HEK293 (cell line): ENCODE data around the gene SDC3.
A peak's percentile ranks its signal among the peaks of the same experiment; 100 is the strongest.

Experiments
- EGR2 ChIP-seq: fragments of 450-650 bp; formaldehyde crosslinking; IDR thresholded peaks from 2 replicates; pipeline ENCODE4 v1.5.1; 2016; ENCODE audit warnings: low read depth, missing biosample characterization, missing genetic modification characterization
- IKZF3 ChIP-seq: fragments of 450-650 bp; IDR thresholded peaks from 2 replicates; pipeline ENCODE4 v1.5.0; 2018; ENCODE audit warnings: missing biosample characterization, mild to moderate bottlenecking, missing genetic modification characterization, moderate library complexity
- KLF1 ChIP-seq: fragments of 450-650 bp; formaldehyde crosslinking; IDR thresholded peaks from 2 replicates; pipeline ENCODE4 v1.5.1; 2016; ENCODE audit warnings: missing biosample characterization, missing genetic modification characterization
- OSR2 ChIP-seq: fragments of 450-650 bp; formaldehyde crosslinking; IDR thresholded peaks from 2 replicates; pipeline ENCODE4 v1.5.1; 2016; ENCODE audit warnings: missing biosample characterization, missing genetic modification characterization
- PRDM1 ChIP-seq: fragments of 450-650 bp; formaldehyde crosslinking; IDR thresholded peaks from 2 replicates; pipeline ENCODE4; 2016; ENCODE audit warnings: missing biosample characterization, missing genetic modification characterization
- TCF7L2 ChIP-seq: IDR thresholded peaks from 2 replicates; pipeline ENCODE4 v1.6.1; 2011; ENCODE audit warnings: low read depth, mild to moderate bottlenecking, inconsistent platforms, low read length, moderate library complexity, borderline replicate concordance
- ZFP3 ChIP-seq: fragments of 450-650 bp; formaldehyde crosslinking; IDR thresholded peaks from 2 replicates; pipeline ENCODE4 v1.5.1; 2016; ENCODE audit warnings: low read depth, missing biosample characterization, missing genetic modification characterization
- ZFP37 ChIP-seq: fragments of 450-650 bp; formaldehyde crosslinking; IDR thresholded peaks from 2 replicates; pipeline ENCODE4 v1.5.1; 2016; ENCODE audit warnings: missing biosample characterization, missing genetic modification characterization
- ZIC2 ChIP-seq: fragments of 450-650 bp; formaldehyde crosslinking; IDR thresholded peaks from 2 replicates; pipeline ENCODE4 v1.5.1; 2016; ENCODE audit warnings: missing biosample characterization, missing genetic modification characterization
- ZNF621 ChIP-seq: fragments of 450-650 bp; formaldehyde crosslinking; IDR thresholded peaks from 2 replicates; pipeline ENCODE4 v1.5.1; 2017; ENCODE audit warnings: missing biosample characterization, missing genetic modification characterization
- ZNF654 ChIP-seq: fragments of 450-650 bp; formaldehyde crosslinking; IDR thresholded peaks from 2 replicates; pipeline ENCODE4 v1.5.1; 2016; ENCODE audit warnings: low read depth, missing biosample characterization, missing genetic modification characterization
- ZNF76 ChIP-seq: fragments of 450-650 bp; formaldehyde crosslinking; IDR thresholded peaks from 2 replicates; pipeline ENCODE4; 2016; ENCODE audit warnings: low read depth, missing biosample characterization, missing genetic modification characterization, borderline replicate concordance
- TF ChIP-seq, protein P1 (sequence below): fragments of 450-650 bp; formaldehyde crosslinking; IDR thresholded peaks from 2 replicates; pipeline ENCODE4 v1.5.1; 2016; ENCODE audit warnings: missing biosample characterization, missing genetic modification characterization
- TF ChIP-seq, protein P2 (sequence below): fragments of 450-650 bp; formaldehyde crosslinking; conservative IDR thresholded peaks from 2 replicates; pipeline ENCODE4 v1.5.1; 2016; ENCODE audit warnings: low read depth, missing biosample characterization, missing genetic modification characterization
- TF ChIP-seq, protein P3 (sequence below): fragments of 450-650 bp; formaldehyde crosslinking; IDR thresholded peaks from 2 replicates; pipeline ENCODE4 v1.5.1; 2017; ENCODE audit warnings: missing biosample characterization, missing genetic modification characterization
- TF ChIP-seq, protein P4 (sequence below): fragments of 450-650 bp; formaldehyde crosslinking; IDR thresholded peaks from 2 replicates; pipeline ENCODE4 v1.5.1; 2016; ENCODE audit warnings: missing biosample characterization, missing genetic modification characterization
- TF ChIP-seq, protein P5 (sequence below): IDR thresholded peaks from 2 replicates; pipeline ENCODE4 v1.6.1; 2011; ENCODE audit warnings: mild to moderate bottlenecking, low read depth, low read length, borderline replicate concordance
- TF ChIP-seq, protein P6 (sequence below): fragments of 450-650 bp; formaldehyde crosslinking; IDR thresholded peaks from 2 replicates; pipeline ENCODE4 v1.5.1; 2016; ENCODE audit warnings: missing biosample characterization, missing genetic modification characterization
- TF ChIP-seq, protein P7 (sequence below): fragments of 450-650 bp; formaldehyde crosslinking; optimal IDR thresholded peaks from 2 replicates; pipeline ENCODE3; 2016; ENCODE audit warnings: missing biosample characterization, mild to moderate bottlenecking, missing genetic modification characterization
- TF ChIP-seq, protein P8 (sequence below): fragments of 450-650 bp; formaldehyde crosslinking; IDR thresholded peaks from 2 replicates; pipeline ENCODE4 v1.5.1; 2016; ENCODE audit warnings: missing biosample characterization, missing genetic modification characterization, low read depth

The SDC3 gene

DNA sequence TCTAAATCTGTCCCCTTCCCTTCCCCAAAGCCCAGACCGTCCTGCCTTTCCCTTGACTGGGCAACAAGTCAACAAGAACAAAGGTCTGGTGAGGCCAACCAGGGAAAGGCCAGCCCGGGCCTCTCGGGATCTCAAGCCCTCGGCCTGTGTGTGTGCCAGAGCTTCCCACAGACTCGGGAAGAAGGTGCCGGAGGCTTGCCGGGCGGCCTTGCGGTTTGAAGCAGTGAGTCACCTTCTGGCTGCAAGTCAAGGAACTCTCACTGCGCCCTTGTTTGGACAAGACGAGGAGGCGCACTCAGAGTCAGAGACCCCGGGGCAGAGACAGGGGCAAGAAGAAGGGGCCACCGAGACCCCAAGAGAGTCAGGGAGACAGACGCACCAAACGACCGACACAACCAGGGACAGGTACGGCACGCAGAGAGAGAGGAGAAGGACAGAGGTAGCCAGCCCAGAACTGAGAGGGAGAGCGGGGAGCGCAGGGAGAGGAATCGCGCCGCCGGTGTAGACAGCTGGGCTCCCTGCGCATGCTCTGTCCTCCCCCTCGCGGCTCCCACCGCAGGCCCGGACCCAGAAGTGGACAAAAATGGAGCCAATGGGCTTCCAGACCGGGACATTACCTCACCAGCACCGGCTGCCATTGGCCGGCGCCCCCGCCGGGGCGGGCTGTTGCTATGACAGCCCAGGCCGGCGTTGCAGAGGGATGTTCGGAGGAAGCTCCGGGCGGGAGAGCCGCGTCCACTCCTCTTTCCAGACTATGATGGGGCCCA, 84.4 kb downstream of the SDC3 start (continued):
- TF ChIP-seq, protein P1, sequence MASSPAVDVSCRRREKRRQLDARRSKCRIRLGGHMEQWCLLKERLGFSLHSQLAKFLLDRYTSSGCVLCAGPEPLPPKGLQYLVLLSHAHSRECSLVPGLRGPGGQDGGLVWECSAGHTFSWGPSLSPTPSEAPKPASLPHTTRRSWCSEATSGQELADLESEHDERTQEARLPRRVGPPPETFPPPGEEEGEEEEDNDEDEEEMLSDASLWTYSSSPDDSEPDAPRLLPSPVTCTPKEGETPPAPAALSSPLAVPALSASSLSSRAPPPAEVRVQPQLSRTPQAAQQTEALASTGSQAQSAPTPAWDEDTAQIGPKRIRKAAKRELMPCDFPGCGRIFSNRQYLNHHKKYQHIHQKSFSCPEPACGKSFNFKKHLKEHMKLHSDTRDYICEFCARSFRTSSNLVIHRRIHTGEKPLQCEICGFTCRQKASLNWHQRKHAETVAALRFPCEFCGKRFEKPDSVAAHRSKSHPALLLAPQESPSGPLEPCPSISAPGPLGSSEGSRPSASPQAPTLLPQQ (tag by site-specific recombination) = no peak; the same call in none of the 2 replicates
- TF ChIP-seq, protein P2, sequence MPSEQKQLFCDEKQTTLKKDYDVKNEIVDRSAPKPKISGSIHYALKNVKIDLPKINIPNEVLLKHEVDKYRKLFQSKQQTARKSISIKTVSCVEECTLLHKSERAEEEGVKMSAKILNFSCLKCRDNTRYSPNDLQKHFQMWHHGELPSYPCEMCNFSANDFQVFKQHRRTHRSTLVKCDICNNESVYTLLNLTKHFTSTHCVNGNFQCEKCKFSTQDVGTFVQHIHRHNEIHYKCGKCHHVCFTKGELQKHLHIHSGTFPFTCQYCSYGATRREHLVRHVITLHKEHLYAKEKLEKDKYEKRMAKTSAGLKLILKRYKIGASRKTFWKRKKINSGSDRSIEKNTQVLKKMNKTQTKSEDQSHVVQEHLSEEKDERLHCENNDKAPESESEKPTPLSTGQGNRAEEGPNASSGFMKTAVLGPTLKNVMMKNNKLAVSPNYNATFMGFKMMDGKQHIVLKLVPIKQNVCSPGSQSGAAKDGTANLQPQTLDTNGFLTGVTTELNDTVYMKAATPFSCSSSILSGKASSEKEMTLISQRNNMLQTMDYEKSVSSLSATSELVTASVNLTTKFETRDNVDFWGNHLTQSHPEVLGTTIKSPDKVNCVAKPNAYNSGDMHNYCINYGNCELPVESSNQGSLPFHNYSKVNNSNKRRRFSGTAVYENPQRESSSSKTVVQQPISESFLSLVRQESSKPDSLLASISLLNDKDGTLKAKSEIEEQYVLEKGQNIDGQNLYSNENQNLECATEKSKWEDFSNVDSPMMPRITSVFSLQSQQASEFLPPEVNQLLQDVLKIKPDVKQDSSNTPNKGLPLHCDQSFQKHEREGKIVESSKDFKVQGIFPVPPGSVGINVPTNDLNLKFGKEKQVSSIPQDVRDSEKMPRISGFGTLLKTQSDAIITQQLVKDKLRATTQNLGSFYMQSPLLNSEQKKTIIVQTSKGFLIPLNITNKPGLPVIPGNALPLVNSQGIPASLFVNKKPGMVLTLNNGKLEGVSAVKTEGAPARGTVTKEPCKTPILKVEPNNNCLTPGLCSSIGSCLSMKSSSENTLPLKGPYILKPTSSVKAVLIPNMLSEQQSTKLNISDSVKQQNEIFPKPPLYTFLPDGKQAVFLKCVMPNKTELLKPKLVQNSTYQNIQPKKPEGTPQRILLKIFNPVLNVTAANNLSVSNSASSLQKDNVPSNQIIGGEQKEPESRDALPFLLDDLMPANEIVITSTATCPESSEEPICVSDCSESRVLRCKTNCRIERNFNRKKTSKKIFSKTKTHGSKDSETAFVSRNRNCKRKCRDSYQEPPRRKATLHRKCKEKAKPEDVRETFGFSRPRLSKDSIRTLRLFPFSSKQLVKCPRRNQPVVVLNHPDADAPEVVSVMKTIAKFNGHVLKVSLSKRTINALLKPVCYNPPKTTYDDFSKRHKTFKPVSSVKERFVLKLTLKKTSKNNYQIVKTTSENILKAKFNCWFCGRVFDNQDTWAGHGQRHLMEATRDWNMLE (tag by site-specific recombination) = no peak; the same call in 1 of the 2 replicates
- TF ChIP-seq ZFP37 (tag by site-specific recombination) (peak; percentile 85), IKZF3 (tag by site-specific recombination) (peak; percentile 99), ZNF654 (tag by site-specific recombination) (no peak), ZFP3 (no peak), OSR2 (tag by site-specific recombination) (peak; percentile 19; the same call in 1 of the 2 replicates), TCF7L2 (no peak), ZNF76 (tag by site-specific recombination) (peak; percentile 69; the same call in 1 of the 2 replicates), ZNF621 (tag by site-specific recombination) (no peak), ZIC2 (tag by site-specific recombination) (peak; percentile 80), KLF1 (tag by site-specific recombination) (peak; percentile 65; the same call in 1 of the 2 replicates), EGR2 (tag by site-specific recombination) (no peak; the same call in none of the 2 replicates), PRDM1 (tag by site-specific recombination) (peak; percentile 99)
- TF ChIP-seq, protein P3, sequence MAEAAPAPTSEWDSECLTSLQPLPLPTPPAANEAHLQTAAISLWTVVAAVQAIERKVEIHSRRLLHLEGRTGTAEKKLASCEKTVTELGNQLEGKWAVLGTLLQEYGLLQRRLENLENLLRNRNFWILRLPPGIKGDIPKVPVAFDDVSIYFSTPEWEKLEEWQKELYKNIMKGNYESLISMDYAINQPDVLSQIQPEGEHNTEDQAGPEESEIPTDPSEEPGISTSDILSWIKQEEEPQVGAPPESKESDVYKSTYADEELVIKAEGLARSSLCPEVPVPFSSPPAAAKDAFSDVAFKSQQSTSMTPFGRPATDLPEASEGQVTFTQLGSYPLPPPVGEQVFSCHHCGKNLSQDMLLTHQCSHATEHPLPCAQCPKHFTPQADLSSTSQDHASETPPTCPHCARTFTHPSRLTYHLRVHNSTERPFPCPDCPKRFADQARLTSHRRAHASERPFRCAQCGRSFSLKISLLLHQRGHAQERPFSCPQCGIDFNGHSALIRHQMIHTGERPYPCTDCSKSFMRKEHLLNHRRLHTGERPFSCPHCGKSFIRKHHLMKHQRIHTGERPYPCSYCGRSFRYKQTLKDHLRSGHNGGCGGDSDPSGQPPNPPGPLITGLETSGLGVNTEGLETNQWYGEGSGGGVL (tag by site-specific recombination) = peak; percentile 51
- TF ChIP-seq, protein P4, sequence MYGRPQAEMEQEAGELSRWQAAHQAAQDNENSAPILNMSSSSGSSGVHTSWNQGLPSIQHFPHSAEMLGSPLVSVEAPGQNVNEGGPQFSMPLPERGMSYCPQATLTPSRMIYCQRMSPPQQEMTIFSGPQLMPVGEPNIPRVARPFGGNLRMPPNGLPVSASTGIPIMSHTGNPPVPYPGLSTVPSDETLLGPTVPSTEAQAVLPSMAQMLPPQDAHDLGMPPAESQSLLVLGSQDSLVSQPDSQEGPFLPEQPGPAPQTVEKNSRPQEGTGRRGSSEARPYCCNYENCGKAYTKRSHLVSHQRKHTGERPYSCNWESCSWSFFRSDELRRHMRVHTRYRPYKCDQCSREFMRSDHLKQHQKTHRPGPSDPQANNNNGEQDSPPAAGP (tag by site-specific recombination) = peak; percentile 96
- TF ChIP-seq, protein P5, sequence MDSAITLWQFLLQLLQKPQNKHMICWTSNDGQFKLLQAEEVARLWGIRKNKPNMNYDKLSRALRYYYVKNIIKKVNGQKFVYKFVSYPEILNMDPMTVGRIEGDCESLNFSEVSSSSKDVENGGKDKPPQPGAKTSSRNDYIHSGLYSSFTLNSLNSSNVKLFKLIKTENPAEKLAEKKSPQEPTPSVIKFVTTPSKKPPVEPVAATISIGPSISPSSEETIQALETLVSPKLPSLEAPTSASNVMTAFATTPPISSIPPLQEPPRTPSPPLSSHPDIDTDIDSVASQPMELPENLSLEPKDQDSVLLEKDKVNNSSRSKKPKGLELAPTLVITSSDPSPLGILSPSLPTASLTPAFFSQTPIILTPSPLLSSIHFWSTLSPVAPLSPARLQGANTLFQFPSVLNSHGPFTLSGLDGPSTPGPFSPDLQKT = no peak
- TF ChIP-seq, protein P6, sequence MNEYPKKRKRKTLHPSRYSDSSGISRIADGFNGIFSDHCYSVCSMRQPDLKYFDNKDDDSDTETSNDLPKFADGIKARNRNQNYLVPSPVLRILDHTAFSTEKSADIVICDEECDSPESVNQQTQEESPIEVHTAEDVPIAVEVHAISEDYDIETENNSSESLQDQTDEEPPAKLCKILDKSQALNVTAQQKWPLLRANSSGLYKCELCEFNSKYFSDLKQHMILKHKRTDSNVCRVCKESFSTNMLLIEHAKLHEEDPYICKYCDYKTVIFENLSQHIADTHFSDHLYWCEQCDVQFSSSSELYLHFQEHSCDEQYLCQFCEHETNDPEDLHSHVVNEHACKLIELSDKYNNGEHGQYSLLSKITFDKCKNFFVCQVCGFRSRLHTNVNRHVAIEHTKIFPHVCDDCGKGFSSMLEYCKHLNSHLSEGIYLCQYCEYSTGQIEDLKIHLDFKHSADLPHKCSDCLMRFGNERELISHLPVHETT (tag by site-specific recombination) = peak; percentile 70; the same call in 1 of the 2 replicates
- TF ChIP-seq, protein P7, sequence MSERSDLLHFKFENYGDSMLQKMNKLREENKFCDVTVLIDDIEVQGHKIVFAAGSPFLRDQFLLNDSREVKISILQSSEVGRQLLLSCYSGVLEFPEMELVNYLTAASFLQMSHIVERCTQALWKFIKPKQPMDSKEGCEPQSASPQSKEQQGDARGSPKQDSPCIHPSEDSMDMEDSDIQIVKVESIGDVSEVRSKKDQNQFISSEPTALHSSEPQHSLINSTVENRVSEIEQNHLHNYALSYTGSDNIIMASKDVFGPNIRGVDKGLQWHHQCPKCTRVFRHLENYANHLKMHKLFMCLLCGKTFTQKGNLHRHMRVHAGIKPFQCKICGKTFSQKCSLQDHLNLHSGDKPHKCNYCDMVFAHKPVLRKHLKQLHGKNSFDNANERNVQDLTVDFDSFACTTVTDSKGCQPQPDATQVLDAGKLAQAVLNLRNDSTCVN (tag by site-specific recombination) = peak; percentile 62
- TF ChIP-seq, protein P8, sequence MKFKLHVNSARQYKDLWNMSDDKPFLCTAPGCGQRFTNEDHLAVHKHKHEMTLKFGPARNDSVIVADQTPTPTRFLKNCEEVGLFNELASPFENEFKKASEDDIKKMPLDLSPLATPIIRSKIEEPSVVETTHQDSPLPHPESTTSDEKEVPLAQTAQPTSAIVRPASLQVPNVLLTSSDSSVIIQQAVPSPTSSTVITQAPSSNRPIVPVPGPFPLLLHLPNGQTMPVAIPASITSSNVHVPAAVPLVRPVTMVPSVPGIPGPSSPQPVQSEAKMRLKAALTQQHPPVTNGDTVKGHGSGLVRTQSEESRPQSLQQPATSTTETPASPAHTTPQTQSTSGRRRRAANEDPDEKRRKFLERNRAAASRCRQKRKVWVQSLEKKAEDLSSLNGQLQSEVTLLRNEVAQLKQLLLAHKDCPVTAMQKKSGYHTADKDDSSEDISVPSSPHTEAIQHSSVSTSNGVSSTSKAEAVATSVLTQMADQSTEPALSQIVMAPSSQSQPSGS (tag by site-specific recombination) = peak; percentile 67
